ENCODE measurements around the gene ANKRD40CL.
"Not testable (repeated sequence)": the region's sequence is repeated elsewhere in the genome, so short reads cannot be mapped to it uniquely, and the experiment has no call there.

The ANKRD40CL gene

GRCh38 chr17:50758524-50758923 lies 8.8 kb downstream of the ANKRD40CL start:
- DNase-seq = no peak

GRCh38 chr17:50754521-50754920 lies 12.8 kb downstream of the ANKRD40CL start:
- no peak for DNase-seq

- DNase-seq = no peak
Observed at GRCh38 chr17:50749245-50749644, 18.1 kb downstream of the ANKRD40CL start.

- DNase-seq = no peak
Observed at GRCh38 chr17:50745631-50746030, 21.7 kb downstream of the ANKRD40CL start.

- no peak for DNase-seq
Observed at GRCh38 chr17:50739098-50739497, 28.2 kb downstream of the ANKRD40CL start.

GRCh38 chr17:50737118-50737698 lies 30.1 kb downstream of the ANKRD40CL start:
- no peak for DNase-seq

GRCh38 chr17:50735287-50735686 lies 32.0 kb downstream of the ANKRD40CL start:
- DNase-seq = no peak

GRCh38 chr17:50731575-50732460 lies 35.5 kb downstream of the ANKRD40CL start:
- DNase-seq = no peak

GRCh38 chr17:50728881-50729765 lies 38.2 kb downstream of the ANKRD40CL start:
- no peak for DNase-seq

GRCh38 chr17:50728112-50728429 lies 39.2 kb downstream of the ANKRD40CL start:
- no peak for DNase-seq

- no peak for DNase-seq
Observed at GRCh38 chr17:50725769-50726655, 41.3 kb downstream of the ANKRD40CL start.

- not testable (repeated sequence) for DNase-seq
Observed at GRCh38 chr17:50724622-50725021, 42.7 kb downstream of the ANKRD40CL start.

GRCh38 chr17:50722746-50723145 lies 44.6 kb downstream of the ANKRD40CL start:
- DNase-seq = no peak

- DNase-seq = no peak
Observed at GRCh38 chr17:50721194-50722010, 45.9 kb downstream of the ANKRD40CL start.

GRCh38 chr17:50719924-50720794 lies 47.2 kb downstream of the ANKRD40CL start:
- no peak for DNase-seq

GRCh38 chr17:50719144-50719923 lies 48.0 kb downstream of the ANKRD40CL start, which contains the start of gene LUC7L3:
Gene LUC7L3, plus strand, starts transcription at chr17:50719603. Its CDS starts 130 bp downstream, at chr17:50719733.
- peak; percentile 98 for DNase-seq

- no peak for DNase-seq
Observed at GRCh38 chr17:50715471-50715870, 51.8 kb downstream of the ANKRD40CL start.

GRCh38 chr17:50712641-50713040 lies 54.7 kb downstream of the ANKRD40CL start:
- no peak for DNase-seq

Data from activated effector memory CD4-positive, alpha-beta T cell treated with anti-CD3 and anti-CD28 coated beads, Interleukin-2, amount 50 U/mL, for 16 hours (primary cell).